CD4-positive, CD25-positive, alpha-beta regulatory T cell (primary cell): ENCODE results near the gene PLCB4. TPM values are rescaled to one million over a fixed set of nuclear protein-coding genes. Genes with fewer than 3 reads are reported as not detected.

Source experiments
- ATAC-seq, 2 donors: fragments of 150-1000 bp; cut with Tn5 transposase; one replicate each; pipeline ENCODE4 v1.10.0; 2021; ENCODE audit warnings: low read depth in 2 of 2, moderate number of reproducible peaks in 2 of 2, moderate library complexity in 1 of 2
- DNase-seq, 3 donors: peaks; one replicate each; pipeline versions ENCODE4 v3.0.0 to v3.0.0-alpha.2; 2012 to 2022; ENCODE audit warnings: mixed read lengths in 1 of 3
- H3K27ac ChIP-seq: one replicate; pipeline ENCODE4 v1.7.0; 2013; ENCODE audit warnings: mild to moderate bottlenecking, low read length; ENCODE audit not compliant: insufficient read depth, poor library complexity, severe bottlenecking
- H3K27me3 ChIP-seq: one replicate; pipeline ENCODE4 v1.7.0; 2013; ENCODE audit warnings: low read length; ENCODE audit not compliant: control insufficient read depth, insufficient read depth
- H3K36me3 ChIP-seq: one replicate; pipeline ENCODE4 v1.7.0; 2013; ENCODE audit warnings: mild to moderate bottlenecking, low read length, moderate library complexity; ENCODE audit not compliant: control insufficient read depth, insufficient read depth
- H3K4me1 ChIP-seq: 2 replicates; pipeline ENCODE4 v1.7.0; 2013; ENCODE audit warnings: mild to moderate bottlenecking, low read length; ENCODE audit not compliant: insufficient read depth, control insufficient read depth, poor library complexity, severe bottlenecking
- H3K4me3 ChIP-seq: one replicate; pipeline ENCODE4 v1.7.0; 2013; ENCODE audit warnings: low read depth, mild to moderate bottlenecking, low read length, moderate library complexity
- H3K9me3 ChIP-seq, 2 experiments: 1 replicate in 1 of 2; 2 replicates in 1 of 2; pipeline ENCODE4 v1.7.0; 2013; ENCODE audit warnings: low read length in 2 of 2, mild to moderate bottlenecking in 1 of 2, moderate library complexity in 1 of 2; ENCODE audit not compliant: control insufficient read depth in 2 of 2
- H3K27ac Mint-ChIP-seq, 3 donors: one replicate each; pipeline ENCODE4 v1.8.0; 2020 to 2022; ENCODE audit warnings: mild to moderate bottlenecking in 3 of 3, mixed read lengths in 3 of 3, moderate library complexity in 2 of 3
- H3K27me3 Mint-ChIP-seq: one replicate; pipeline ENCODE4 v1.8.0; 2022; ENCODE audit warnings: mild to moderate bottlenecking, mixed read lengths
- H3K36me3 Mint-ChIP-seq: one replicate; pipeline ENCODE4 v1.8.0; 2020; ENCODE audit warnings: mixed read lengths
- H3K4me1 Mint-ChIP-seq, 4 donors: one replicate each; pipeline ENCODE4 v1.8.0; 2020 to 2022; ENCODE audit warnings: mixed read lengths in 4 of 4, mild to moderate bottlenecking in 1 of 4
- H3K4me3 Mint-ChIP-seq, 4 donors: one replicate each; pipeline ENCODE4 v1.8.0; 2020 to 2022; ENCODE audit warnings: mild to moderate bottlenecking in 4 of 4, mixed read lengths in 4 of 4, moderate library complexity in 3 of 4
- H3K9me3 Mint-ChIP-seq, 7 donors: one replicate each; pipeline ENCODE4 v1.8.0; 2020 to 2022; ENCODE audit warnings: mixed read lengths in 7 of 7, mild to moderate bottlenecking in 3 of 7, moderate library complexity in 2 of 7
- polyA plus RNA-seq, 4 donors: library from polyadenylated mRNA; unstranded; fragments of 300-500 nt; fragmentation: Illumina TruSeq; gene quantifications; one replicate each; pipeline ENCODE4 v1.2.3, GENCODE V29; 2021
- total RNA-seq: library from RNA; stranded (reverse); gene quantifications from one replicate; pipeline ENCODE4 v1.2.3, GENCODE V29; 2022

PLCB4 gene
- total and polyA plus RNA-seq, 5 donors from 2014 or later = 0.94 TPM; not detected in 4

- ATAC-seq = no peak
- Histone ChIP-seq H3K9me3 (peaks cover 3% of the 10 kb centered on the region in 2 experiments), H3K4me3 (no peak overlapping the region), H3K27me3 (no peaks in the 10 kb centered on the region), H3K36me3 (no peaks in the 10 kb centered on the region), H3K27ac (no peak overlapping the region), H3K4me1 (no peaks in the 10 kb centered on the region)
- H3K27ac Mint-ChIP-seq = no peak overlapping the region
- no peak overlapping the region for H3K4me3 Mint-ChIP-seq
- peaks cover under 1 to 36% (median 4%) of the 10 kb centered on the region in 7 donors for H3K9me3 Mint-ChIP-seq
- no peaks in the 10 kb centered on the region for H3K27me3 Mint-ChIP-seq
- H3K36me3 Mint-ChIP-seq = no peaks in the 10 kb centered on the region
- H3K4me1 Mint-ChIP-seq = no peaks in the 10 kb centered on the region
- no peak for DNase-seq
These were observed 41.3 kb upstream of the PLCB4 start for GRCh38 chr20:9027626-9028025.

- H3K27me3 Mint-ChIP-seq = no peaks in the 10 kb centered on the region
- H3K36me3 ChIP-seq = no peaks in the 10 kb centered on the region
- H3K4me3 Mint-ChIP-seq = no peak overlapping the region
- H3K27me3 ChIP-seq = no peaks in the 10 kb centered on the region
- ATAC-seq (no peak), DNase-seq (no peak)
- peaks cover 3% of the 10 kb centered on the region in 2 experiments for H3K9me3 ChIP-seq
- H3K4me3 ChIP-seq = no peak overlapping the region
- no peak overlapping the region for H3K27ac ChIP-seq
- no peaks in the 10 kb centered on the region for H3K4me1 ChIP-seq
- H3K36me3 Mint-ChIP-seq = no peaks in the 10 kb centered on the region
- H3K27ac Mint-ChIP-seq = no peak overlapping the region
- H3K9me3 Mint-ChIP-seq = peaks cover 1 to 39% (median 7%) of the 10 kb centered on the region in 7 donors
- H3K4me1 Mint-ChIP-seq = no peaks in the 10 kb centered on the region
These were observed 40.5 kb upstream of the PLCB4 start for GRCh38 chr20:9028419-9028818.

GRCh38 chr20:9031991-9032390 is 36.9 kb upstream of the PLCB4 start:
- H3K4me1 Mint-ChIP-seq = no peaks in the 10 kb centered on the region
- H3K27ac Mint-ChIP-seq = no peak overlapping the region
- H3K36me3 Mint-ChIP-seq = no peaks in the 10 kb centered on the region
- Histone ChIP-seq H3K36me3 (no peaks in the 10 kb centered on the region), H3K27me3 (no peaks in the 10 kb centered on the region), H3K27ac (no peak overlapping the region), H3K9me3 (peaks cover 0 to 3% of the 10 kb centered on the region in 2 experiments), H3K4me3 (no peak overlapping the region), H3K4me1 (no peaks in the 10 kb centered on the region)
- H3K4me3 Mint-ChIP-seq = no peak overlapping the region
- no peak for DNase-seq
- no peak for ATAC-seq
- peaks cover 3 to 32% (median 7%) of the 10 kb centered on the region in 7 donors for H3K9me3 Mint-ChIP-seq
- H3K27me3 Mint-ChIP-seq = no peaks in the 10 kb centered on the region

GRCh38 chr20:9032758-9033157 is 36.1 kb upstream of the PLCB4 start:
- peaks cover 5 to 36% (median 7%) of the 10 kb centered on the region in 7 donors for H3K9me3 Mint-ChIP-seq
- no peaks in the 10 kb centered on the region for H3K36me3 ChIP-seq
- H3K4me3 Mint-ChIP-seq = no peak overlapping the region
- no peaks in the 10 kb centered on the region for H3K36me3 Mint-ChIP-seq
- no peaks in the 10 kb centered on the region for H3K27me3 ChIP-seq
- H3K4me1 Mint-ChIP-seq = no peaks in the 10 kb centered on the region
- H3K27me3 Mint-ChIP-seq = no peaks in the 10 kb centered on the region
- H3K9me3 ChIP-seq = peaks cover 0 to 3% of the 10 kb centered on the region in 2 experiments
- DNase-seq (no peak), ATAC-seq (no peak)
- no peak overlapping the region for H3K27ac Mint-ChIP-seq
- no peaks in the 10 kb centered on the region for H3K4me1 ChIP-seq
- H3K27ac ChIP-seq = no peak overlapping the region
- H3K4me3 ChIP-seq = no peak overlapping the region

- Mint-ChIP-seq H3K27ac (no peak overlapping the region), H3K27me3 (no peaks in the 10 kb centered on the region), H3K4me3 (no peak overlapping the region), H3K9me3 (peaks cover 5 to 29% (median 8%) of the 10 kb centered on the region in 7 donors), H3K4me1 (no peaks in the 10 kb centered on the region), H3K36me3 (no peaks in the 10 kb centered on the region)
- DNase-seq (no peak), ATAC-seq (no peak)
- no peaks in the 10 kb centered on the region for H3K36me3 ChIP-seq
- no peak overlapping the region for H3K4me3 ChIP-seq
- no peak overlapping the region for H3K27ac ChIP-seq
- no peaks in the 10 kb centered on the region for H3K27me3 ChIP-seq
- H3K4me1 ChIP-seq = no peaks in the 10 kb centered on the region
- peaks cover 0 to 1% of the 10 kb centered on the region in 2 experiments for H3K9me3 ChIP-seq
These were observed 33.8 kb upstream of the PLCB4 start for GRCh38 chr20:9035126-9035525.

GRCh38 chr20:9036593-9036992 is 32.3 kb upstream of the PLCB4 start:
- no peaks in the 10 kb centered on the region for H3K4me1 ChIP-seq
- no peak overlapping the region for H3K27ac Mint-ChIP-seq
- H3K27ac ChIP-seq = no peak overlapping the region
- H3K4me3 ChIP-seq = no peak overlapping the region
- no peak overlapping the region for H3K4me3 Mint-ChIP-seq
- no peaks in the 10 kb centered on the region for H3K27me3 ChIP-seq
- no peak for DNase-seq
- no peaks in the 10 kb centered on the region for H3K27me3 Mint-ChIP-seq
- H3K9me3 Mint-ChIP-seq = peaks cover 5 to 21% (median 8%) of the 10 kb centered on the region in 7 donors
- no peaks in the 10 kb centered on the region for H3K36me3 ChIP-seq
- H3K9me3 ChIP-seq = peaks cover 0 to 1% of the 10 kb centered on the region in 2 experiments
- no peak for ATAC-seq
- H3K4me1 Mint-ChIP-seq = no peaks in the 10 kb centered on the region
- H3K36me3 Mint-ChIP-seq = no peaks in the 10 kb centered on the region

GRCh38 chr20:9038791-9039535 is 29.9 kb upstream of the PLCB4 start:
- no peak overlapping the region for H3K27ac ChIP-seq
- peaks cover 0 to 1% of the 10 kb centered on the region in 2 experiments for H3K9me3 ChIP-seq
- H3K27me3 ChIP-seq = no peaks in the 10 kb centered on the region
- H3K27ac Mint-ChIP-seq = no peak overlapping the region
- H3K27me3 Mint-ChIP-seq = no peaks in the 10 kb centered on the region
- H3K36me3 Mint-ChIP-seq = no peaks in the 10 kb centered on the region
- H3K4me1 ChIP-seq = no peaks in the 10 kb centered on the region
- no peak overlapping the region for H3K4me3 ChIP-seq
- H3K4me3 Mint-ChIP-seq = no peak overlapping the region
- no peak for ATAC-seq
- H3K4me1 Mint-ChIP-seq = no peaks in the 10 kb centered on the region
- H3K9me3 Mint-ChIP-seq = peaks cover 2 to 9% (median 4%) of the 10 kb centered on the region in 7 donors
- H3K36me3 ChIP-seq = no peaks in the 10 kb centered on the region
- DNase-seq = no peak
